GM12878 (cell line): ENCODE results near the gene KCNK1. TPM values are rescaled to one million over a fixed set of nuclear protein-coding genes. Genes with fewer than 3 reads are reported as not detected.

Experiments
- ATAC-seq: fragments of 200-7000 bp; cut with Tn5 transposase; 3 replicates; pipeline ENCODE4 v1.9.1; 2020; ENCODE audit warnings: mild to moderate bottlenecking, moderate library complexity
- BruUV-seq: library from RNA; stranded (reverse); fragments of 400-500 nt; replicated peaks from 2 replicates; lab custom pipeline; 2021; lab: Mats Ljungman, UMichigan
- CTCF ChIA-PET: fragments of 300-600 bp; sonication (Branson Sonifier 250); formaldehyde crosslinking; extraction: SDS; loops from one replicate; lab custom pipeline; 2021; ENCODE audit warnings: inconsistent platforms; lab: Yijun Ruan, JAX
- POLR2A ChIA-PET: fragments of 350-600 bp; formaldehyde crosslinking; extraction: SDS; loops from one replicate; lab custom pipeline; 2021; ENCODE audit warnings: inconsistent platforms; lab: Charles Lee
- RAD21 ChIA-PET: fragments of 300-600 bp; sonication (Branson Sonifier 250); formaldehyde crosslinking; loops from one replicate; lab custom pipeline; 2023; ENCODE audit warnings: antibody characterized with exemption; ENCODE audit not compliant: unreplicated experiment; lab: Charles Lee
- SMC1A ChIA-PET: fragments of 300-600 bp; sonication (Branson Sonifier 250); formaldehyde crosslinking; loops from one replicate; lab custom pipeline; 2023; ENCODE audit not compliant: unreplicated experiment, uncharacterized antibody; lab: Charles Lee
- DNase-seq: peaks from one replicate; pipeline ENCODE4 v3.0.0-alpha.2; 2011; ENCODE audit warnings: low read depth, low spot score
- FAIRE-seq: peaks from 3 replicates; lab custom pipeline; 2011; peaks lifted over from hg19 to GRCh38; lab: Jason Lieb, UNC
- H2AFZ ChIP-seq: 2 replicates; pipeline ENCODE4 v1.6.0; 2011; ENCODE audit warnings: low read depth, low read length, control low read depth; ENCODE audit not compliant: control insufficient read depth
- H3K27ac ChIP-seq: 2 replicates; pipeline ENCODE4 v1.5.1; 2011; ENCODE audit warnings: control low read depth; ENCODE audit not compliant: control insufficient read depth, insufficient read depth
- H3K27me3 ChIP-seq, 2 experiments: replicated peaks in 1 of 2; 2 replicates each; pipeline versions ENCODE4 v1.6.0 to v1.6.1; 2011; ENCODE audit warnings: low read length in 1 of 2; ENCODE audit not compliant: control insufficient read depth in 2 of 2, insufficient read depth in 2 of 2
- H3K36me3 ChIP-seq, 2 experiments: 2 replicates each; pipeline ENCODE4 v1.5.1; 2011; ENCODE audit warnings: low read length in 1 of 2; ENCODE audit not compliant: control insufficient read depth in 2 of 2, insufficient read depth in 2 of 2
- H3K4me1 ChIP-seq: 2 replicates; pipeline ENCODE4 v1.6.1; 2011; ENCODE audit warnings: mild to moderate bottlenecking, low read length, moderate library complexity, mixed read lengths; ENCODE audit not compliant: control insufficient read depth, insufficient read depth
- H3K4me2 ChIP-seq: 2 replicates; pipeline ENCODE4 v1.6.0; 2011; ENCODE audit warnings: control low read depth; ENCODE audit not compliant: control insufficient read depth, insufficient read depth
- H3K4me3 ChIP-seq: fragments of 200-600 bp; sonication (generic); 2 replicates; pipeline ENCODE4 v1.5.1; 2016
- H3K79me2 ChIP-seq: 2 replicates; pipeline ENCODE4 v1.6.0; 2011; ENCODE audit warnings: low read length; ENCODE audit not compliant: control insufficient read depth, insufficient read depth
- H3K9ac ChIP-seq: 2 replicates; pipeline ENCODE4 v1.8.0; 2011; ENCODE audit warnings: low read length, control low read depth, mixed read lengths; ENCODE audit not compliant: control insufficient read depth, insufficient read depth
- H3K9me3 ChIP-seq: replicated peaks from 3 replicates; pipeline ENCODE4 v1.5.1; 2011; ENCODE audit warnings: mild to moderate bottlenecking, low read length; ENCODE audit not compliant: control insufficient read depth, insufficient read depth
- H4K20me1 ChIP-seq: 2 replicates; pipeline ENCODE4 v1.6.0; 2011; ENCODE audit not compliant: control insufficient read depth, insufficient read depth
- BRCA1 ChIP-seq: IDR thresholded peaks from 2 replicates; pipeline ENCODE4 v1.6.1; 2011; ENCODE audit warnings: low read depth, low read length, improper control_type of control experiment
- EGR1 ChIP-seq, 2 experiments: IDR thresholded peaks; 1 replicate in 1 of 2; 2 replicates in 1 of 2; pipeline ENCODE4 v1.6.1; 2011 to 2012; ENCODE audit warnings: low read depth in 2 of 2, low read length in 2 of 2, borderline replicate concordance in 1 of 2, mild to moderate bottlenecking in 1 of 2, moderate library complexity in 1 of 2
- ETV6 ChIP-seq, 2 experiments: fragments of 450-650 bp in 1 of 2; IDR thresholded peaks in 1 of 2; conservative IDR thresholded peaks in 1 of 2; 2 replicates each; pipeline ENCODE4 v1.6.1; 2014; ENCODE audit warnings: antibody characterized with exemption in 1 of 2, borderline replicate concordance in 1 of 2, low read depth in 1 of 2, mild to moderate bottlenecking in 1 of 2, moderate library complexity in 1 of 2
- IRF4 ChIP-seq: IDR thresholded peaks from 2 replicates; pipeline ENCODE4 v1.6.1; 2011; ENCODE audit warnings: low read depth, low read length
- LARP7 ChIP-seq: fragments of 450-650 bp; IDR thresholded peaks from 2 replicates; pipeline ENCODE4 v1.6.1; 2017; ENCODE audit warnings: mild to moderate bottlenecking
- NRF1 ChIP-seq: conservative IDR thresholded peaks from 2 replicates; pipeline ENCODE4 v1.6.1; 2011; ENCODE audit warnings: mild to moderate bottlenecking, low read depth, low read length, improper control_type of control experiment
- PBX3 ChIP-seq: IDR thresholded peaks from 2 replicates; pipeline ENCODE4 v1.6.1; 2011; ENCODE audit warnings: mild to moderate bottlenecking, low read depth, low read length, moderate library complexity; ENCODE audit not compliant: insufficient replicate concordance
- RELA ChIP-seq: fragments of 450-650 bp; IDR thresholded peaks from 2 replicates; pipeline ENCODE4 v1.8.0; 2014; ENCODE audit warnings: borderline replicate concordance; ENCODE audit not compliant: partially characterized antibody
- SUPT20H ChIP-seq: IDR thresholded peaks from 2 replicates; pipeline ENCODE4 v1.6.1; 2011; ENCODE audit warnings: low read depth, mild to moderate bottlenecking, low read length, moderate library complexity, borderline replicate concordance; ENCODE audit not compliant: control insufficient read depth
- TAF1 ChIP-seq: IDR thresholded peaks from 2 replicates; pipeline ENCODE4 v1.6.1; 2011; ENCODE audit warnings: mild to moderate bottlenecking, low read depth, low read length, borderline replicate concordance
- ZBTB11 ChIP-seq: fragments of 450-650 bp; formaldehyde crosslinking; IDR thresholded peaks from 2 replicates; pipeline ENCODE4 v1.5.0; 2022; ENCODE audit warnings: mild to moderate bottlenecking, missing genetic modification characterization
- WGBS: methylation state at CpG from one replicate; pipeline ENCODE4 v1.1.6; 2016; ENCODE audit warnings: low lambda C conversion rate; ENCODE audit not compliant: insufficient replicate concordance, insufficient coverage; ENCODE audit errors: missing lambda C conversion rate; 5-methylcytosine and 5-hydroxymethylcytosine counted together
- in situ Hi-C: fragments of 300-500 bp; cut with MboI; formaldehyde crosslinking; loops from 9 replicates; pipeline ENCODE4 v1.14.3; 2018; ENCODE audit warnings: mixed read lengths
- intact Hi-C: fragments of 100-400 bp; cut with micrococcal nuclease; formaldehyde crosslinking; loops from one replicate; pipeline ENCODE4 v1.14.2; 2022; ENCODE audit not compliant: unreplicated experiment
- polyA plus RNA-seq, 11 experiments: library from polyadenylated mRNA; depleted of rRNA in 4 of 11; unstranded in 6 of 11; stranded (reverse) in 5 of 11; fragments of >200 nt; fragmentation: Nextera tagmentation in 4 of 11; fragmentation: Illumina TruSeq in 1 of 11; extraction: Ambion mirVana in 4 of 11; extraction: Trizol in 1 of 11; gene quantifications; 1 replicate in 1 of 11; 2 replicates in 10 of 11; pipeline versions ENCODE4 v1.2.1 to v1.2.3, GENCODE V29; 2011 to 2016; ENCODE audit warnings: inconsistent platforms in 2 of 11, missing spikeins in 2 of 11, low read depth in 1 of 11
- total RNA-seq, 4 experiments: library from RNA; depleted of rRNA in 3 of 4; stranded (reverse); fragments of >200 nt in 3 of 4; fragmentation: Illumina TruSeq in 1 of 4; extraction: Trizol in 1 of 4; gene quantifications; 2 replicates each; pipeline versions ENCODE4 v1.2.1 to v1.2.3, GENCODE V29; 2013 to 2021
- TF ChIP-seq, protein P1 (sequence below): fragments of 450-650 bp; conservative IDR thresholded peaks from 2 replicates; pipeline ENCODE4 v1.6.1; 2017; ENCODE audit warnings: mild to moderate bottlenecking, moderate library complexity
- TF ChIP-seq, protein P2 (sequence below): fragments of 450-650 bp; IDR thresholded peaks from 2 replicates; pipeline ENCODE4 v1.6.1; 2018; ENCODE audit warnings: mild to moderate bottlenecking, low read depth, moderate library complexity; ENCODE audit not compliant: partially characterized antibody

The KCNK1 gene
- total and polyA plus RNA-seq, 10 of the 15 experiments (the other 5 are each of a cell fraction or from before 2014, with no cell fraction given), result 9.4 to 27.6 (median 15.1) TPM

- no peak for DNase-seq
- no peaks in the 10 kb centered on the region for H3K36me3 ChIP-seq
- TF ChIP-seq BRCA1 (no peak), ETV6 (conservative IDR thresholded peaks at IDR 0.05 in 1 of 2, IDR thresholded peaks at IDR 0.05 in 1 of 2; ENCODE audit: borderline replicate concordance in 1 of 2, low read depth in 1 of 2) (no peak), IRF4 (no peak), SUPT20H (no peak), TAF1 (no peak), ZBTB11 (CRISPR knock-in tag) (no peak), PBX3 (no peak), EGR1 (IDR thresholded peaks at IDR 0.05; ENCODE audit: borderline replicate concordance in 1 of 2, low read depth in 2 of 2, low read length in 2 of 2) (no peak), RELA (no peak), NRF1 (no peak), LARP7 (no peak)
- TF ChIP-seq, protein P1, sequence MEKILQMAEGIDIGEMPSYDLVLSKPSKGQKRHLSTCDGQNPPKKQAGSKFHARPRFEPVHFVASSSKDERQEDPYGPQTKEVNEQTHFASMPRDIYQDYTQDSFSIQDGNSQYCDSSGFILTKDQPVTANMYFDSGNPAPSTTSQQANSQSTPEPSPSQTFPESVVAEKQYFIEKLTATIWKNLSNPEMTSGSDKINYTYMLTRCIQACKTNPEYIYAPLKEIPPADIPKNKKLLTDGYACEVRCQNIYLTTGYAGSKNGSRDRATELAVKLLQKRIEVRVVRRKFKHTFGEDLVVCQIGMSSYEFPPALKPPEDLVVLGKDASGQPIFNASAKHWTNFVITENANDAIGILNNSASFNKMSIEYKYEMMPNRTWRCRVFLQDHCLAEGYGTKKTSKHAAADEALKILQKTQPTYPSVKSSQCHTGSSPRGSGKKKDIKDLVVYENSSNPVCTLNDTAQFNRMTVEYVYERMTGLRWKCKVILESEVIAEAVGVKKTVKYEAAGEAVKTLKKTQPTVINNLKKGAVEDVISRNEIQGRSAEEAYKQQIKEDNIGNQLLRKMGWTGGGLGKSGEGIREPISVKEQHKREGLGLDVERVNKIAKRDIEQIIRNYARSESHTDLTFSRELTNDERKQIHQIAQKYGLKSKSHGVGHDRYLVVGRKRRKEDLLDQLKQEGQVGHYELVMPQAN, result no peak
- TF ChIP-seq, protein P2, sequence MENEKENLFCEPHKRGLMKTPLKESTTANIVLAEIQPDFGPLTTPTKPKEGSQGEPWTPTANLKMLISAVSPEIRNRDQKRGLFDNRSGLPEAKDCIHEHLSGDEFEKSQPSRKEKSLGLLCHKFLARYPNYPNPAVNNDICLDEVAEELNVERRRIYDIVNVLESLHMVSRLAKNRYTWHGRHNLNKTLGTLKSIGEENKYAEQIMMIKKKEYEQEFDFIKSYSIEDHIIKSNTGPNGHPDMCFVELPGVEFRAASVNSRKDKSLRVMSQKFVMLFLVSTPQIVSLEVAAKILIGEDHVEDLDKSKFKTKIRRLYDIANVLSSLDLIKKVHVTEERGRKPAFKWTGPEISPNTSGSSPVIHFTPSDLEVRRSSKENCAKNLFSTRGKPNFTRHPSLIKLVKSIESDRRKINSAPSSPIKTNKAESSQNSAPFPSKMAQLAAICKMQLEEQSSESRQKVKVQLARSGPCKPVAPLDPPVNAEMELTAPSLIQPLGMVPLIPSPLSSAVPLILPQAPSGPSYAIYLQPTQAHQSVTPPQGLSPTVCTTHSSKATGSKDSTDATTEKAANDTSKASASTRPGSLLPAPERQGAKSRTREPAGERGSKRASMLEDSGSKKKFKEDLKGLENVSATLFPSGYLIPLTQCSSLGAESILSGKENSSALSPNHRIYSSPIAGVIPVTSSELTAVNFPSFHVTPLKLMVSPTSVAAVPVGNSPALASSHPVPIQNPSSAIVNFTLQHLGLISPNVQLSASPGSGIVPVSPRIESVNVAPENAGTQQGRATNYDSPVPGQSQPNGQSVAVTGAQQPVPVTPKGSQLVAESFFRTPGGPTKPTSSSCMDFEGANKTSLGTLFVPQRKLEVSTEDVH, result no peak
Measured at GRCh38 chr1:233719655-233720341, 105.9 kb downstream of the KCNK1 start.

More at GRCh38 chr1:233719655-233720341, 105.9 kb downstream of the KCNK1 start:
- Histone ChIP-seq H3K9me3 (no peaks in the 10 kb centered on the region; the same call in 2 of the 3 replicates), H2AFZ (no peak overlapping the region), H3K27me3 (no peaks in the 10 kb centered on the region), H3K79me2 (no peaks in the 10 kb centered on the region), H4K20me1 (no peaks in the 10 kb centered on the region), H3K9ac (no peak overlapping the region), H3K4me3 (no peak overlapping the region), H3K4me1 (no peaks in the 10 kb centered on the region), H3K4me2 (no peak overlapping the region), H3K27ac (no peak overlapping the region)
- FAIRE-seq, result no peak
- RAD21 ChIA-PET, result no interaction called here
- intact Hi-C loops (no loop called here), in situ Hi-C loops (no loop called here)
- CTCF ChIA-PET, result no interaction called here
- BruUV-seq, result no TSS peak
- no peak for ATAC-seq
- POLR2A ChIA-PET, result interaction anchor here (1.8 kb wide), 1 partner anchor 25 kb away, joined by 5 read pairs; no protein-coding TSS in a partner anchor
- SMC1A ChIA-PET, result no interaction called here
- 70% methylated on average over 4 of the region's 4 CpGs for WGBS
